NCI-H1694 (cell line): ENCODE results near the gene BCAN.

Source experiments
- DNase-seq: peaks from one replicate; lab custom pipeline; 2025; lab: John Stamatoyannopoulos, UW

The BCAN gene

GRCh38 chr1:156677616-156678596, 36.0 kb downstream of the BCAN start:
- peak; percentile 85 for DNase-seq

- no peak for DNase-seq
Measured at GRCh38 chr1:156680056-156680455, 38.1 kb downstream of the BCAN start.

DNA sequence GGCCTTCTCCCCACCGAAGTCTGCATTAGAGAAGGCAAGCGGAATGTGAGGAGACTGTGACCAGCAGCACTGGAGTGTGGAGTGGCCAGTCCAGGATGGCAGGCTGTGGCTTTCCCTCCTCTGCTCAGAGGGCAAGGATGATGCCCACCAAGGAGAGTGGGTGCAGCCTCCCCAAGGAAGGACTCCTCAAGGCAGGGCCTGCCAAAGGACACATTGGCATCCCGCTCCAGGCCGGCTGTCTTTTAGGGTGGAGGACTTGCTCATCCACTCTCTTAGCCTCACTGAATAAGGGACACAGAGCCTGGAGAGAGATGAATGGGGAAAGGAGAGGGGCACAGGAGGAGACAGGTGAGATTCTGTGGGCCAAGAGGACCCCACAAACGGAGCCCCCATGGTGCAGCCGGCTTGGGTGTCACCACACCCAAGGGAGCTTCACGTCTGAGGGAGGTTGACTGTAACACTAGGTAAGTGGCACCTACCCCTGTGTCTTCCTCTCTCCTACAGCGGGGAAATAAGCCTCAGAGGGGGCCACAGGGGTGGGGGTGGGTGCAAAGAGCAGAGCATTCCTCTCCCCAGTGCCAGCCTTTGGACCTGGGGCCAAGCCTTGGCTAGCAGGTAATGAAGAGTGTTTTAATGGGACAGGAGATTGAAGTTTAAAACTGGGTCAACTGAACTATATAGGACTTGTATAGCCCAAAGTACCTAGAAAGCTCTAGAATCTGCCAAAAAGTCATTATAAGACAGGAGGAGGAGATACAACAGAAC, 39.5 kb downstream of the BCAN start:
- no peak for DNase-seq

GRCh38 chr1:156682166-156682890, 40.4 kb downstream of the BCAN start:
- no peak for DNase-seq

DNA sequence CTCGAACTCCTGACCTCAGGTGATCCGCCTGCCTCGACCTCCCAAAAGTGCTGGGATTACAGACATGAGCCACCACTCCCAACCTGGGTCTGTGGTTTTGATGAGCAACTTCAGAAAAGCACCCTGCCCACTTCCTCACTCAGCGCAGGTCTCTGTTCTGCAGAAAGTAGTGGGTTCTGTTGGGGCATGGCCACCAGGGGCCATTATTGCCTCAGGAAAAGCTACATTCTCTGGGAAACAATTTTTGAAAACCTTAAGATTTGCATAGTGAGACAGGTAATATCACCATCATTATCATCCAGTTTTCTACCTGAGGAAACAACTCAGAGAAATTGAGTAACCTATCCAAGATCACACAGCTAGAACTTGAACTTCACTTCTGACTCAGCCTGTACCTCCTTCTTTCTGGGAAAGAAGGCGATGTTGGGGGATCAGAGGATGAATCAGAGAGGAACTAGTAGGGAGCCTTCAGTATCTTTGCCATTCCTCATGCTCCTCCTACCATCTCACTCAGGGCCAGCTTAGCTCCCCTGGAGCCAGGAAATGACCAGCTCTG, 42.4 kb downstream of the BCAN start:
- no peak for DNase-seq

DNA sequence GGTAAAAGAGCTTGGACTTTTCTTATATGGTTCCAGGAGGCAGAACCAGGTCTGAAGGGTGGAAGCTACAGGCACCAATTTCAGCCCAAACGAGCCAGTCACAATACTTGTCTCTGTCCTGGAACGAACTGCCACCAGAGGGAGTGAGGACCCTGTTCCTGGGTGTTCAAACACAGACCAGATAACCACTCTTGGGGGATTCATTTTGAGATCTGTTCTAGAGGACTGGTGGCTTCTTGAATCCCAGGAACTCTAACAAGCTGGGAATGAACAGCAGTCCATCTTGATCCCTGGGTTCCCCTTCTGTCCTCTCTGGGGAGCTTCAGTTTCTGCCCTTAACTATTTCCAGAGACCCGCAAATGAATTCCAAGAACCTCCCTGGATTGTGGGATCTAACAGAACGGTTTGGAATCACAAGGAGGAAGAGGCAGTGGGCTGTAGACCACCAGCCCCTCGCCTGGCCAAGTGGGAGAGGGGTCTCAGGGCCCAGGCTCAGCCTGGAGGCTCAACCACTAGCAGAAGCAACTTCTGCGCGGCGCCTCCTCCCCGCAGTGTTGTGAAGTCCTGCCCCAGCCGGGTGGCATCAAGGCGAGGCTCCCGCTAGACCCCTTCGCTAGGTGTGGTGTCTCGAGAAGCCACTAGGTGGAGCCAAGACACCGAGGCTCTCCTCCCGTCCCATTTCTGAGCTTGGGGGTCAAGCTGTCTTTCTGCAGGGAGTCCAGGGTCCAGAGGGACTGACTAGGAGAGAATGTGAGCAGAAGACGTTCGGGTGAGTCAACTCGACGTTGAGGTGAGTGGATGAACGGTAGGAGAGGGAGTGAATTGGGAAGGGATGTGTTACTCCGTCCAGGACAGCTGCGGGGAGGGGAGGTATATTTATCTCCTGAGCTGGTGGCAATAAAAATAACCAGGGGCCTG, 47.4 kb downstream of the BCAN start:
- DNase-seq = peak; percentile 94

GRCh38 chr1:156689953-156690674, 48.2 kb downstream of the BCAN start:
- DNase-seq = no peak

DNA sequence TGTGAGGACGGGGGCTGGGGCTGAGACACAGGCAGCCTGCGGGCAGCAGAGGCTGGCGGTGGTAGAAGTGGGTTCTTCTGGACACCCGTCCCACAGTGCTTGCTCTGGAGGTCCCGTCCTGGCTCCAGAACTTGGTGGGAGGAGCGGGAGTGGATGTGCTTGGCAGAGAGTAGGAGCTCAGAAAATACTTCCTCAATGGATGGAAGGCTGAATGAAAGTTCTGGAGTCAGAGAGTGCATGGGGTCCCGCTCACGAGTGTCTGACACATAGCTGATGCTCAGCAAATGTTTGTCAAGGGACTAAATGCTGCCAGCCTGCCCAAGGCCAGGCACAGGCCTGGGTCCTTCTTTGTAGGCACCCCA, 48.7 kb downstream of the BCAN start:
- DNase-seq = no peak

DNA sequence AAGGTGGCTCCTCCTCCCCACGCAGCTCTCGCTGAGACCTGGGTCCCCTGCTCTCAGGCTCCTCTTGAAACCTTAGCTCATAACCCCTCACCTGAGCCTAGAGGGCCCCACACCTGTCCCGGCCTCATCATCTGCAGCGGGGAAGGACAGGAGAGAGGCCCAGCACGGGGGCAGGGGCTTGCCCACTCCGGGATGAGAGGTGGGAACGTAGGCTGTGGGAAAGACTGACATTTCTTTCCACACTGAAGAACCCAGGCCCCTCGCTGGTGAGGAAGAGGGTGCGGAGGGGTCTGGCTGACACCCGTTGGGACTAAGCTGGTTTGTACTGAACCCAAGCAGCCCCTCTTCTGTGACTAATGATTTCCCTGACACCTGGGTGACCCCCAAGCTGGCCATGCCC, 49.3 kb downstream of the BCAN start:
- DNase-seq = no peak

DNA sequence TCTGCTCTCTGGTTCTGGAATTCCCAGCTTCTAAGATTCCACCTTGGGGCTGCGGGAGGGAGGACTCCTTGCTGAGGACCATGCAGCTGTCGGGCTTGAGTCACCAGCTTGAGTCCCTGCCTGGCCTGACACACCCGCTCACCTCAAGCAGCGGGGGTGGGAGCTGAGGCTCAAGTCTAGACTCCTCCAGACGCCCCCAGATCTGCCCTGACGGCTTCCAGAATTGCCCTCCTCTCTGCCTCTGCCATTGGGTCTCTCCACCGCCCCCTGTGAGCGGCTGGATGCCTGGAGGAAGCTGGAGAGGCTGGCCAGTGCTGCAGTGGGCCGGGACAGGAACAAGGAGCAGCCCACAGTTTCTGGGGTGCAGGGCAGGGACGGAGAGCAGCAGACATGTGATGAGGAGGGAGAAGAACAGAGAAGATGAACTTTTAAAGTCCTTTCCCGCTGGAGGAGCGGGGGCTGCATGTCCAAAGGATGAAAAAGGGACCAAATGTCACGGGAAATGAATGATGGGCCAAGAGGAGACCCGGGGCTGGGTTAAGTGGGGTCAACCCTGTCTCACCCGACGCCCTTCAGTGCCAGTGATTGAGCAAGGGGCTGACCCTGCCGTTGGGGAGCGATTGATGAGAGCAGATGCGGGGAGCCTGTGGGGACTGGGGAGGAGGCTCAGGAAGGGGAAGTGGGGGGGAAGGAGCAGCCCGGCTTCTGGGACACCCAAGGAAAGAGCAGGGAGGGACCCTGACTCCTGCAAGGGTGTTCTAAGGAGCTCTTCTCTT, 49.9 kb downstream of the BCAN start:
- DNase-seq = no peak

DNA sequence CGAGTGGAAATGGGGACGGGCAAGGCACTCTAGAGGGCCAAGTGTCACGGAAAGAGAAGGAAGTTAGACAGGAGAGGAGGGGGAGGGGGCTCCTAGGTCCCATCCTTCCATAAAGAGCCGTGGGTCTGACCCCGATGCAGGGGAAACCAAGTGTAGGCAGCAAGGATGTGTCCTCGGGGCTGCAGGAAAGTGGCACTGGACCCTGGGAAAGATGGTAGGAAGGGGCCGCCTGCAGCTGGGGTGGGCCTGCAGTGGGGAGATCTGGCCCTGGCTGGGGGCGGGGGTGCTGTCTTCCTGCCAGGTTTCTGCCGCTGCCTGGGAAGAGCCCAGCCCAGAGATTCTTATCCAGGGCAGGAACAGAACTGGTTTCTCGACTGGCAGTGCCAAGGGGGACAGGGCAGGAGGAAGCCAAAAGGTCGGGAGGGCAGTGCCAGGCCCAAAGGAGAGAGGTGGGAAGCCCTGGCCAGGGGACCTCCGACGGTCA, 50.6 kb downstream of the BCAN start:
- DNase-seq = no peak

DNA sequence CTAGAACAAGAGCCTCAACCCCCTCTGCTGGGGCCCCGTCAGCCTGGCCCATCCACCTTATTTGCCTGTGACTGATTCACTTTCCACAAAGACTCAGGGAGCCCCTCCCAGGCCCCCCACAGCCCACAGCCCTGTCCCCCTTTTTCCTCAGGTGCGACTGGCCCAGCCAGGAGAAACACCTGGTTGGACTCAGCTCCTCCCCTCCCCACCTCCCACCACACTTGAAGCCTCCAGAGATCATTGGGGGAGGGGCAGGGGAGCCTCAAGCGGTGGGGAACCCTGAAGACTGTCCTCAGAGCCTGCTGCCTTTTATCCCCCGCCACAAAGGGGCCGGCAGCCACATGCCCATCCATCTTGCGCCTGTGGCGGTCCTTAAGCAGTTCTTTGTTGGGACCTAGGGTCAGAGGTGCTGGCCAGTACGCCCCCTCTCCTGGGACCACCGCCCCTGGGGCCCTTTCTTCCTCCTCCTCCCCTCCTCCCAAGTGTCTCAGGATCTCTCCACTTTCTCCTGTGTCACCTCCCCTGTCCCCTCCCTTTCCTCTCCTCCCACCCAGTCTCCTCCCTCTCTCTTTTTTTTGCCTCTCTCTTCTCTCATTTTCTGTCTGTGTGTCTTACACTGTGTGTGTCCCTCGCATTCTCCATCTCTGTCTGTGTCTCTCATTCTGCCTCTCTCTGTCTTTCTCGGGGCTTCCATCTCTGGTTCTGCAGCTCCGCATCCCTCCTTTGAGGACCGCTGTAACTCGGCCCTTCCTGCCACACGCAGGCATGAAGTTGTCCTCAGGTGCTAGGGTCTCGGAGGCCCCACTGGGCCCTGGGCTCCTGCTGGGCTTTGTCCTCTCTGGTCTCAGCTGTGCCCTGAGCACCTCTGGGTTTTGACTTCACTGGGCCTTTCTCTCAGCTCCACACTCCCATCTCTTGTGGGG, 51.3 kb downstream of the BCAN start:
- DNase-seq = no peak

- no peak for DNase-seq
Measured at GRCh38 chr1:156693848-156694689, 52.2 kb downstream of the BCAN start.

GRCh38 chr1:156694690-156694962, 52.7 kb downstream of the BCAN start:
- no peak for DNase-seq

GRCh38 chr1:156696755-156697154, 54.8 kb downstream of the BCAN start:
- DNase-seq = no peak

DNA sequence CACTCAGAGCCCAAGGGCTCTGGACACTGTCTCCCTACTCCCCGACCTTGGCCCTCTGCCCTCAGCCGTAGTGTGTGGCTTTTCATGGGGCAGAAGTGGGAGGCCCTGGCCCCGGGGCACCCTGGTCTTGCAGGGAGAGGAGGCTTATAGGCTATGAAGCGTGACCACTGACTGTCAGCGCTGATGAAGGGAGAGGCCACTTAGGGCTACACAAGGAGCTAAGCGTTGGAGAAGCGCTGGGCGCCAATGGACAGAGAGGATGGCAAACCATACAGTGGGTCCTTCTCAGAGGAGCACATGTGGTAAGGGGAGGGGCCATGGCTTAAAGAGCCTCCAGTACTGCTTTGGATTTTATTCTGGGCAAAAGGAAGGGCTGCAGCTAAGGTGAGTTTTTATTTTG, 55.6 kb downstream of the BCAN start:
- no peak for DNase-seq

DNA sequence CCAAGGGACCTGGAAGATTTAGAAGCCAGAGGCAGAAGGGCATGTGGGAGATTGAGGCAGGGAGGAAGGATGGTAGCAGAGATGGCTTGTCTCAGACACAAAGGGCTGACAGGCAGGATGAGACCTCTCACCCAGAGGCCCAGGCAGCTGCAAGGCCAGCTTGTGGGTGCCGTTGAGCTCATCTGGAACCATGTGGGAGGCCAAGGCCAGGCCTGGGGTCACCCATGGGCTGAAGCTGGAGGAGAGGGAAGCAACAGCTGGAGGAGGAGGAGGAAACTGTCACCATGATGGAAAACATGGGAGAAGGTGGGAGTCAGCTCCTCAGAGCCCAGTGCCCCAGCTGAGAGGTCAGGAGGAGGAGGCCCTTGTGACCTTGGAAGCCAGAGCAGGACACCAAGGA, 57.1 kb downstream of the BCAN start:
- DNase-seq = no peak
